H1 (cell line): ENCODE data around the gene KIF26B. TPM values are rescaled to one million over a fixed set of nuclear protein-coding genes. Genes with fewer than 3 reads are reported as not detected.

ENCODE experiments used
- NRF1 ChIP-seq: IDR thresholded peaks from 2 replicates; pipeline ENCODE4 v1.6.1; 2011; ENCODE audit warnings: mild to moderate bottlenecking, low read depth, low read length, improper control_type of control experiment
- polyA plus RNA-seq, 7 experiments: library from polyadenylated mRNA; depleted of rRNA in 3 of 7; stranded (reverse) in 5 of 7; unstranded in 2 of 7; fragments of >200 nt in 5 of 7; fragments of 200-250 nt in 2 of 7; gene quantifications; 1 replicate in 5 of 7; 2 replicates in 1 of 7; 4 replicates in 1 of 7; pipeline versions ENCODE4 v1.2.1 to v1.2.3, GENCODE V29; 2011 to 2013; ENCODE audit warnings: missing spikeins in 2 of 7, mixed read lengths in 2 of 7
- total RNA-seq: library from RNA; stranded (reverse); fragmentation: NEBNext Ultra II Directional; extraction: Animal tissue kit (Norgen Biotek cat#: 25700); gene quantifications from 2 replicates; pipeline ENCODE4 v1.2.1, GENCODE V29; 2021

KIF26B gene
- total and polyA plus RNA-seq, 2 of the 8 experiments (the other 6 are each of a cell fraction or from before 2014, with no cell fraction given): 0.06 to 0.28 TPM

DNA sequence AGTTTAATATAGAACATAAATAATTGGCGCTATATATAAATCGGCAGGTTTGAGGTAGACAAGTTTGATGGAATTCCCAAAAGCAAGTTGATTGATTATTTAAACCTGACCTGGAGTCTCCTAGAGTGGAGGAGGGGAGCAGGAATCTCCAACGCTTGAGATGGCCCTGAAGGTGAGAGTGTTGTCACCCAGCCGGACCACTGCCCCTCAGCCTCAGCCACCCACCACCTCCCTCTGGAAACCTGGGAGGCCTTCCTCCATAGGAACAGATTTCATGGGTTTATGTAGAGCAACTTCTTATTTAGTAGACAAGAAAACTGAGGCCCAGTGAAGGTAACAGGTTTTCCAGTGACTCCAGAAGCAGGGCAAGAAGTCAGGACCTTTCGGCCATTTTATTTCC is 389.5 kb downstream of the KIF26B start (continued):
- TF ChIP-seq NRF1: no peak
- TF ChIP-seq, all 59 proteins: peak for 0
